Measurements from ENCODE around the gene SMIM23.

SMIM23 gene

GRCh38 chr5:171785517-171785916, at the start of gene SMIM23:
TSS of gene SMIM23 (plus strand) at chr5:171785817. CDS start at chr5:171785872, 55 bp downstream.
- Histone ChIP-seq H2AFZ (ENCODE audit: low read length) (no peak within 1 kb of the TSS), H3K79me2 (ENCODE audit: insufficient read depth, low read length) (no peaks in the 10 kb centered on the region), H3K27ac (ENCODE audit: low read depth, low read length, poor library complexity, severe bottlenecking) (no peak within 1 kb of the TSS), H3K9ac (ENCODE audit: low read length) (no peak within 1 kb of the TSS), H3K4me3 (ENCODE audit: low read depth, low read length, poor library complexity, severe bottlenecking) (no peak within 1 kb of the TSS), H3K9me2 (ENCODE audit: low read depth, low read length) (no peaks in the 10 kb centered on the region), H3F3A (ENCODE audit: insufficient read depth, low read length) (no peaks in the 10 kb centered on the region), H3K36me3 (ENCODE audit: insufficient read depth, low read length) (no peaks in the 10 kb centered on the region), H3K4me2 (ENCODE audit: low read length) (no peak within 1 kb of the TSS), H4K20me1 (ENCODE audit: insufficient read depth, low read length) (no peaks in the 10 kb centered on the region), H3K4me1 (ENCODE audit: insufficient read depth, low read length, severe bottlenecking) (no peaks in the 10 kb centered on the region), H3K9me3 (ENCODE audit: low read length) (no peaks in the 10 kb centered on the region), H3K27me3 (ENCODE audit: insufficient read depth, low read length) (0 out of 2 replicates have a peak, but pooled peaks cover 5% of the 10 kb centered on the region)
- TF ChIP-seq CTCF (IDR thresholded peaks at IDR 0.05; ENCODE audit: low read length) (no peak), EZH2 (IDR thresholded peaks at IDR 0.05; ENCODE audit: borderline replicate concordance, low read length) (no peak)

- H3K4me2 ChIP-seq (ENCODE audit: low read length), result no peak overlapping the region
- H3K36me3 ChIP-seq (ENCODE audit: insufficient read depth, low read length), result no peaks in the 10 kb centered on the region
- H3K4me1 ChIP-seq (ENCODE audit: insufficient read depth, low read length, severe bottlenecking), result no peaks in the 10 kb centered on the region
- no peaks in the 10 kb centered on the region for H4K20me1 ChIP-seq (ENCODE audit: insufficient read depth, low read length)
- no peaks in the 10 kb centered on the region for H3K9me2 ChIP-seq (ENCODE audit: low read depth, low read length)
- TF ChIP-seq EZH2 (IDR thresholded peaks at IDR 0.05; ENCODE audit: borderline replicate concordance, low read length) (no peak), CTCF (IDR thresholded peaks at IDR 0.05; ENCODE audit: low read length) (no peak)
- H3K4me3 ChIP-seq (ENCODE audit: low read depth, low read length, poor library complexity, severe bottlenecking), result no peak overlapping the region
- no peak overlapping the region for H2AFZ ChIP-seq (ENCODE audit: low read length)
- no peak overlapping the region for H3K9ac ChIP-seq (ENCODE audit: low read length)
- H3K9me3 ChIP-seq (ENCODE audit: low read length), result no peaks in the 10 kb centered on the region
- no peak overlapping the region for H3K27ac ChIP-seq (ENCODE audit: low read depth, low read length, poor library complexity, severe bottlenecking)
- no peaks in the 10 kb centered on the region for H3K79me2 ChIP-seq (ENCODE audit: insufficient read depth, low read length)
- H3F3A ChIP-seq (ENCODE audit: insufficient read depth, low read length), result no peaks in the 10 kb centered on the region
- H3K27me3 ChIP-seq (ENCODE audit: insufficient read depth, low read length), result no peaks in the 10 kb centered on the region
Measured at GRCh38 chr5:171736976-171737891, 48.4 kb upstream of the SMIM23 start.

GRCh38 chr5:171738501-171738900, 47.1 kb upstream of the SMIM23 start:
- Histone ChIP-seq H3F3A (ENCODE audit: insufficient read depth, low read length) (no peaks in the 10 kb centered on the region), H3K9ac (ENCODE audit: low read length) (no peak overlapping the region), H2AFZ (ENCODE audit: low read length) (no peak overlapping the region), H3K27ac (ENCODE audit: low read depth, low read length, poor library complexity, severe bottlenecking) (no peak overlapping the region), H3K4me1 (ENCODE audit: insufficient read depth, low read length, severe bottlenecking) (no peaks in the 10 kb centered on the region), H3K9me3 (ENCODE audit: low read length) (no peaks in the 10 kb centered on the region), H3K4me2 (ENCODE audit: low read length) (no peak overlapping the region), H3K4me3 (ENCODE audit: low read depth, low read length, poor library complexity, severe bottlenecking) (no peak overlapping the region), H3K36me3 (ENCODE audit: insufficient read depth, low read length) (no peaks in the 10 kb centered on the region), H3K27me3 (ENCODE audit: insufficient read depth, low read length) (no peaks in the 10 kb centered on the region), H4K20me1 (ENCODE audit: insufficient read depth, low read length) (no peaks in the 10 kb centered on the region), H3K79me2 (ENCODE audit: insufficient read depth, low read length) (no peaks in the 10 kb centered on the region), H3K9me2 (ENCODE audit: low read depth, low read length) (no peaks in the 10 kb centered on the region)
- TF ChIP-seq EZH2 (IDR thresholded peaks at IDR 0.05; ENCODE audit: borderline replicate concordance, low read length) (no peak), CTCF (IDR thresholded peaks at IDR 0.05; ENCODE audit: low read length) (no peak)
